Fibroblast of pulmonary artery (primary cell): ENCODE data around the gene PLPPR1.

Source experiments
- DNase-seq: peaks from one replicate; pipeline ENCODE4 v3.0.0-alpha.2; 2010; ENCODE audit warnings: low read depth
- H3K4me3 ChIP-seq: replicated peaks from 2 replicates; pipeline ENCODE4 v1.5.1; 2011; ENCODE audit warnings: low read depth, mild to moderate bottlenecking, control low read depth, low read length, moderate library complexity
- TF ChIP-seq, protein P1 (sequence below): IDR thresholded peaks from 2 replicates; pipeline ENCODE4 v1.5.1; 2011; ENCODE audit warnings: mild to moderate bottlenecking, control low read depth, low read length, inconsistent platforms; ENCODE audit errors: missing control alignments

PLPPR1 gene

GRCh38 chr9:101235105-101235866, 206.8 kb downstream of the PLPPR1 start:
- peak; percentile 34 for DNase-seq
- no peak overlapping the region for H3K4me3 ChIP-seq
- TF ChIP-seq, protein P1, sequence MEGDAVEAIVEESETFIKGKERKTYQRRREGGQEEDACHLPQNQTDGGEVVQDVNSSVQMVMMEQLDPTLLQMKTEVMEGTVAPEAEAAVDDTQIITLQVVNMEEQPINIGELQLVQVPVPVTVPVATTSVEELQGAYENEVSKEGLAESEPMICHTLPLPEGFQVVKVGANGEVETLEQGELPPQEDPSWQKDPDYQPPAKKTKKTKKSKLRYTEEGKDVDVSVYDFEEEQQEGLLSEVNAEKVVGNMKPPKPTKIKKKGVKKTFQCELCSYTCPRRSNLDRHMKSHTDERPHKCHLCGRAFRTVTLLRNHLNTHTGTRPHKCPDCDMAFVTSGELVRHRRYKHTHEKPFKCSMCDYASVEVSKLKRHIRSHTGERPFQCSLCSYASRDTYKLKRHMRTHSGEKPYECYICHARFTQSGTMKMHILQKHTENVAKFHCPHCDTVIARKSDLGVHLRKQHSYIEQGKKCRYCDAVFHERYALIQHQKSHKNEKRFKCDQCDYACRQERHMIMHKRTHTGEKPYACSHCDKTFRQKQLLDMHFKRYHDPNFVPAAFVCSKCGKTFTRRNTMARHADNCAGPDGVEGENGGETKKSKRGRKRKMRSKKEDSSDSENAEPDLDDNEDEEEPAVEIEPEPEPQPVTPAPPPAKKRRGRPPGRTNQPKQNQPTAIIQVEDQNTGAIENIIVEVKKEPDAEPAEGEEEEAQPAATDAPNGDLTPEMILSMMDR = peak; percentile 43

DNA sequence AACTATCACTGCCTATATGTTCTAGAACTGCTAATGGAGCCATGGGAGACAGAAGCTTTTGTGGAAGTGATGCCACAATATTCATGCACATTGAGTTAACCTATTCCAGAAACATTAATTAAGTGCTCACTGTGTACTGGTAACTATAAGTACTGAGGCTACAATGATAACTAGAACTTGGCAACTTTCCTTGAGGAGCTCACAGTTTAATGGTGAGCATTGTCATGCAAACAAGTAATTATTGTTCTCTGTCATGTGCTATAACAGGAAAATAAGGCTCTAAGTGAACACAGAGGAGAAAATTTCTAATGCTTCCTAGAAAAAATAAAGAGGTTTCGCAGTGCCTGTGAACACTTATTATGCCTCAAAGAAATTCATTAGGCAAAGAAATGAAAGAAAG, 214.1 kb downstream of the PLPPR1 start:
- TF ChIP-seq, protein P1 = no peak
- no peak for DNase-seq
- no peak overlapping the region for H3K4me3 ChIP-seq

- TF ChIP-seq, protein P1 = no peak
- DNase-seq = no peak
- H3K4me3 ChIP-seq = no peak overlapping the region
Observed at GRCh38 chr9:101246691-101247090, 218.2 kb downstream of the PLPPR1 start.

DNA sequence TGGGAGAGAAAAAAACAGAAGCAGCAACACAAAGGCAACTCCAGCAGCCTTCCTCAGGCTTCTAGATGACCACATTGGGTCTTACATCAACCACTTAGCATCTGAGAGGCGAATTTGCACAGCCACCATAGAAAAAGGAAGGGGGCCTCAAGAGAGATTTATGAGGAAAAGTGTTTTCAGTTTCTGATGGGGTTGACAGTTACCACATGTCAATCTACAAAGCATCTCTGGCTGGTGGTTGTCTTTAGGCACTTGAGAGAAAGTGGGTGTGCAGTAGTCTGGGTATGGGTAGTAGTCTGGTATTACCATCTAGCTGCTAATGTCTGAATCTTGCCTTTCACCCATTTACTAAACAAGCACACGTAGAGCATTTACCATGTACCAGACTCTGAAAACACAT, 218.8 kb downstream of the PLPPR1 start:
- no peak for DNase-seq
- no peak overlapping the region for H3K4me3 ChIP-seq
- TF ChIP-seq, protein P1 = no peak

GRCh38 chr9:101254733-101255433, 226.4 kb downstream of the PLPPR1 start:
- no peak overlapping the region for H3K4me3 ChIP-seq
- TF ChIP-seq, protein P1 = no peak
- no peak for DNase-seq

- no peak for DNase-seq
- no peak overlapping the region for H3K4me3 ChIP-seq
- TF ChIP-seq, protein P1 = no peak
Observed at GRCh38 chr9:101264727-101265126, 236.2 kb downstream of the PLPPR1 start.

GRCh38 chr9:101265261-101265660, 236.7 kb downstream of the PLPPR1 start:
- TF ChIP-seq, protein P1 = no peak

More at GRCh38 chr9:101265261-101265660, 236.7 kb downstream of the PLPPR1 start:
- no peak for DNase-seq
- H3K4me3 ChIP-seq = no peak overlapping the region
